Mucosa of descending colon (tissue), 3 donors: ENCODE results near the gene PITPNM1. TPM values are rescaled to one million over a fixed set of nuclear protein-coding genes. Genes with fewer than 3 reads are reported as not detected.

Experiments
- ATAC-seq: fragments of 200-7000 bp; cut with Tn5 transposase; one replicate; pipeline ENCODE4 v1.9.1; 2020; ENCODE audit warnings: mild to moderate bottlenecking, moderate library complexity
- DNase-seq, 3 donors: peaks; one replicate each; pipeline ENCODE4 v3.0.0-alpha.2; 2020
- H3K36me3 ChIP-seq: fragments of 200-600 bp; one replicate; pipeline ENCODE4 v1.8.0; 2021; ENCODE audit warnings: low read depth, mild to moderate bottlenecking
- H3K4me1 ChIP-seq: fragments of 200-600 bp; one replicate; pipeline ENCODE4 v1.8.0; 2021; ENCODE audit warnings: low read depth, mild to moderate bottlenecking
- H3K4me3 ChIP-seq: fragments of 200-600 bp; one replicate; pipeline ENCODE4 v1.8.0; 2021; ENCODE audit warnings: mild to moderate bottlenecking
- H3K9me3 ChIP-seq: fragments of 200-600 bp; one replicate; pipeline ENCODE4 v1.8.0; 2021; ENCODE audit warnings: mild to moderate bottlenecking
- intact Hi-C, 2 donors: fragments of 100-400 bp; cut with DNase I in 1 of 2; cut with micrococcal nuclease in 1 of 2; formaldehyde crosslinking; loops; one replicate each; pipeline versions ENCODE4 v1.11.0 to v1.11.1; 2022; cut with DNase I, micrococcal nuclease
- total RNA-seq, 3 donors: library from RNA; stranded (reverse); fragmentation: NEBNext Ultra II Directional in 2 of 3; extraction: Animal tissue kit (Norgen Biotek cat#: 25700) in 2 of 3; gene quantifications; one replicate each; pipeline versions ENCODE4 v1.2.1 to v1.2.4, GENCODE V29; 2021 to 2023
- TF ChIP-seq, protein P1 (sequence below): fragments of 200-600 bp; IDR thresholded peaks from one replicate; pipeline ENCODE4 v1.8.0; 2022; ENCODE audit warnings: antibody characterized with exemption, mild to moderate bottlenecking
- donor health status: DM: no; HTN: no; CAD: no; lungs with moderate emphysema.
- donor health status: DM: no; HTN: no; CAD: no.
- donor health status: DM: no; HTN: yes; CAD: no.

PITPNM1 gene
- total RNA-seq, 3 donors from 2014 or later = 59.6 to 104 (median 83.7) TPM

GRCh38 chr11:67455054-67455453, 50.1 kb downstream of the PITPNM1 start, which contains the start of gene CABP4:
Gene CABP4 (plus strand): TSS chr11:67455354. CDS start chr11:67455424, 70 bp downstream.
- TF ChIP-seq, protein P1, sequence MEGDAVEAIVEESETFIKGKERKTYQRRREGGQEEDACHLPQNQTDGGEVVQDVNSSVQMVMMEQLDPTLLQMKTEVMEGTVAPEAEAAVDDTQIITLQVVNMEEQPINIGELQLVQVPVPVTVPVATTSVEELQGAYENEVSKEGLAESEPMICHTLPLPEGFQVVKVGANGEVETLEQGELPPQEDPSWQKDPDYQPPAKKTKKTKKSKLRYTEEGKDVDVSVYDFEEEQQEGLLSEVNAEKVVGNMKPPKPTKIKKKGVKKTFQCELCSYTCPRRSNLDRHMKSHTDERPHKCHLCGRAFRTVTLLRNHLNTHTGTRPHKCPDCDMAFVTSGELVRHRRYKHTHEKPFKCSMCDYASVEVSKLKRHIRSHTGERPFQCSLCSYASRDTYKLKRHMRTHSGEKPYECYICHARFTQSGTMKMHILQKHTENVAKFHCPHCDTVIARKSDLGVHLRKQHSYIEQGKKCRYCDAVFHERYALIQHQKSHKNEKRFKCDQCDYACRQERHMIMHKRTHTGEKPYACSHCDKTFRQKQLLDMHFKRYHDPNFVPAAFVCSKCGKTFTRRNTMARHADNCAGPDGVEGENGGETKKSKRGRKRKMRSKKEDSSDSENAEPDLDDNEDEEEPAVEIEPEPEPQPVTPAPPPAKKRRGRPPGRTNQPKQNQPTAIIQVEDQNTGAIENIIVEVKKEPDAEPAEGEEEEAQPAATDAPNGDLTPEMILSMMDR = no peak
- intact Hi-C loops = no loop called here
- Histone ChIP-seq H3K4me3 (no peak within 1 kb of the TSS), H3K4me1 (no peaks in the 10 kb centered on the region), H3K36me3 (no peaks in the 10 kb centered on the region), H3K9me3 (no peaks in the 10 kb centered on the region)
- DNase-seq (no peak), ATAC-seq (no peak)

- TF ChIP-seq, protein P1 = no peak
- DNase-seq = peak in 2 of 3 donors; percentile 19 to 23
- Histone ChIP-seq H3K4me3 (no peak overlapping the region), H3K9me3 (no peaks in the 10 kb centered on the region), H3K4me1 (no peaks in the 10 kb centered on the region), H3K36me3 (no peaks in the 10 kb centered on the region)
- intact Hi-C loops = no loop called here
- ATAC-seq = no peak
These were observed 51.1 kb downstream of the PITPNM1 start for GRCh38 chr11:67453816-67454732.

GRCh38 chr11:67452141-67452952, 52.8 kb downstream of the PITPNM1 start, which contains the start of gene GPR152:
Gene GPR152 (minus strand): TSS chr11:67452729. CDS start chr11:67452724, 5 bp downstream.
- intact Hi-C loops = no loop called here
- no peaks in the 10 kb centered on the region for H3K4me1 ChIP-seq
- peak; percentile 46 for ATAC-seq
- DNase-seq = peak in 1 of 3 donors; percentile 63
- TF ChIP-seq, protein P1 = no peak
- no peaks in the 10 kb centered on the region for H3K9me3 ChIP-seq
- H3K4me3 ChIP-seq = no peak within 1 kb of the TSS
- no peaks in the 10 kb centered on the region for H3K36me3 ChIP-seq

GRCh38 chr11:67451658-67451976, 53.5 kb downstream of the PITPNM1 start:
- peak in 1 of 3 donors; percentile 42 for DNase-seq
- TF ChIP-seq, protein P1 = no peak
- Histone ChIP-seq H3K4me3 (no peak overlapping the region), H3K4me1 (no peaks in the 10 kb centered on the region), H3K36me3 (no peaks in the 10 kb centered on the region), H3K9me3 (no peaks in the 10 kb centered on the region)
- intact Hi-C loops = no loop called here
- ATAC-seq = no peak

DNA sequence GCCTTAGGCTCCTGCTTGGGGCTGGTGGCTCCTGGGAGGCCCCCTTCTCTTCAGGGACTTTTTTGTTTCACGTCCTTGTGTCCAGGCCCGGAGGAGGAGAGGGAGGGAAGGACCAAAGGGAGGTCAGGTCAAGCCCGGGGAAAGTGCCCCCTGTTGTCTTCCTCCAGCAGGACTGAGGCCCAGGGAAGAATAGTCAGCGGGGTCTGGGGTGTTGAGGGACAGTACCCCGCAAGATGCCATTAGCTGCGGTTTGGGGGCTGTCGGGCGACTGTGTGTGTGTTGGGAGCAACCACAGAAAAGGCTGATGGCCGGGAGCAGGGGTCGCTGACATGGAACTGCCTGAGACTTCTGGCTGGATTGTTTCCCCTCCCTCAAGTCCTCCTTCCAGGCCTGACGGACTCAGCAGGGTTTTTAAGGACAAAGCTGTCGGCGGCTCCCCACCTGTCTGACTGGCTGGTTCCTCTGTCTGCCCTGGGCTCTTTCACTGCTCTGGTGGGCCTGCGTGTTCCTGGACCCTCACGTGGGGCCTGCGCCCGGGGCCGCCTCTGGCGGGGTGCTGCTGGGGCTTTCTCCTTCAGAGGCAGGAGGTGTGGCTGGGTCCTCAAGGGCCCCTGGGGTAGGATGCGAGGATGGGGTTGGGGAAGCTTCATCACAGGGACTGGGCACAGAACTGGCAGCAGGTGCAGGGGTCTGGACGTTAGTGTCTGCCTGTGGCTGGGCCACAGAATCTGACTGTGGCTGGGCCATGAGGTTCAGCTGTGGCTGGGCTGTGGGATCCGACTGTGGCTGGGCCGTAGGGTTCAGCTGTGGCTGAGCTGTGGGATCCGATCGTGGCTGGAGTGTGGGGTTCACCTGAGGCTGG, 54.1 kb downstream of the PITPNM1 start:
- Histone ChIP-seq H3K9me3 (no peaks in the 10 kb centered on the region), H3K4me3 (no peak overlapping the region), H3K36me3 (no peaks in the 10 kb centered on the region), H3K4me1 (no peaks in the 10 kb centered on the region)
- TF ChIP-seq, protein P1 = no peak
- no peak for ATAC-seq
- DNase-seq = no peak
- intact Hi-C loops = no loop called here
